Smooth muscle cell (in vitro differentiated cells): ENCODE data around the gene ZNF521. TPM values are rescaled to one million over a fixed set of nuclear protein-coding genes. Genes with fewer than 3 reads are reported as not detected.

Experiments
- DNase-seq: peaks from one replicate; lab custom pipeline; 2025; ENCODE audit not compliant: unreplicated experiment; lab: John Stamatoyannopoulos, UW
- H2AFZ ChIP-seq: fragments of 200-600 bp; sonication (generic); 2 replicates; pipeline ENCODE4 v1.6.0; 2016; ENCODE audit warnings: antibody characterized with exemption, low read depth, mild to moderate bottlenecking
- H3F3A ChIP-seq: fragments of 200-600 bp; sonication (generic); 2 replicates; pipeline ENCODE4 v1.6.0; 2017; ENCODE audit warnings: antibody characterized with exemption, low read depth
- H3K27ac ChIP-seq: fragments of 200-600 bp; sonication (generic); 2 replicates; pipeline ENCODE4 v1.5.1; 2016; ENCODE audit warnings: low read depth, mild to moderate bottlenecking
- H3K27me3 ChIP-seq: fragments of 200-600 bp; sonication (generic); 2 replicates; pipeline ENCODE4 v1.6.1; 2016; ENCODE audit warnings: low read depth, mild to moderate bottlenecking
- H3K36me3 ChIP-seq: fragments of 200-600 bp; sonication (generic); 2 replicates; pipeline ENCODE4 v1.5.1; 2016; ENCODE audit warnings: low read depth
- H3K4me1 ChIP-seq: fragments of 200-600 bp; sonication (generic); 2 replicates; pipeline ENCODE4 v1.5.1; 2016; ENCODE audit warnings: low read depth
- H3K4me2 ChIP-seq: fragments of 200-600 bp; sonication (generic); 2 replicates; pipeline ENCODE4 v1.6.0; 2016; ENCODE audit warnings: mild to moderate bottlenecking
- H3K4me3 ChIP-seq: fragments of 200-600 bp; sonication (generic); 2 replicates; pipeline ENCODE4 v1.5.1; 2016; ENCODE audit warnings: mild to moderate bottlenecking
- H3K79me2 ChIP-seq: fragments of 200-600 bp; sonication (generic); 2 replicates; pipeline ENCODE4 v1.6.0; 2016; ENCODE audit warnings: low read depth, mild to moderate bottlenecking
- H3K9ac ChIP-seq: fragments of 200-600 bp; sonication (generic); 2 replicates; pipeline ENCODE4 v1.6.0; 2016; ENCODE audit warnings: low read depth
- H3K9me3 ChIP-seq: fragments of 200-600 bp; sonication (generic); replicated peaks from 2 replicates; pipeline ENCODE4 v1.5.1; 2016; ENCODE audit warnings: low read depth
- H4K20me1 ChIP-seq: fragments of 200-600 bp; sonication (generic); 2 replicates; pipeline ENCODE4 v1.6.0; 2016; ENCODE audit warnings: low read depth
- WGBS: methylation state at CpG from one replicate; pipeline ENCODE4 v1.1.7; 2016; ENCODE audit warnings: low lambda C conversion rate; 5-methylcytosine and 5-hydroxymethylcytosine counted together
- polyA plus RNA-seq: library from polyadenylated mRNA; unstranded; fragments of >200 nt; fragmentation: Nextera tagmentation; extraction: Ambion mirVana; gene quantifications from 2 replicates; pipeline ENCODE4 v1.2.1, GENCODE V29; 2016
- total RNA-seq: library from RNA; depleted of rRNA; stranded (reverse); fragments of >200 nt; gene quantifications from 2 replicates; pipeline ENCODE4 v1.2.3, GENCODE V29; 2014
- TF ChIP-seq, protein P1 (sequence below): fragments of 200-600 bp; sonication (generic); IDR thresholded peaks from 2 replicates; pipeline ENCODE4 v1.5.1; 2017; ENCODE audit warnings: borderline replicate concordance, mild to moderate bottlenecking, antibody characterized with exemption; ENCODE audit not compliant: insufficient read depth, poor library complexity, severe bottlenecking

Gene ZNF521
- total and polyA plus RNA-seq, 2 experiments from 2014 or later = 19.9 to 36.4 TPM

DNA sequence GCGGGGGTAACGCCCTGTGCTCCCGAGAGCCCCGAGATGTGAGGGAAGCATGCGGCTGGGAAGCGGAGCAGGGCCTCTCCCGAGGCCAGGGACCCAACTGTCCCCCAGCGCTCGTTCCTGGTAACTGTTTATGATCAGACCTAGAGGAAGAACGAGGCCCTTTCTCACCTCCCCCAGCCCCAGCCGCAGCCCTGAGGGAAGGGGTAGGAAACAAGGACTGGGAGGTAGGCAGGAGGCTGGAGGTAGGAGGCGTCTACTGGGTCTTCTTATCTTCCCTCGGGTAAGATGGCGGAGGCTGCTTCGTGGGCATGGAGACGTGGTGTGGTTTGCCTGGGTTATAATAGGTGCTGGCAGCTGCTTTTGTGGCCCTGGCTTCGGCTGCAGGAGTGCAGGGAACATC lies 335.8 kb downstream of the ZNF521 start:
- no peak for DNase-seq
- H3K27me3 ChIP-seq = no peaks in the 10 kb centered on the region
- no peak overlapping the region for H3K4me3 ChIP-seq
- no peak overlapping the region for H3K9ac ChIP-seq
- H3K36me3 ChIP-seq = no peaks in the 10 kb centered on the region
- no peak overlapping the region for H2AFZ ChIP-seq
- no peaks in the 10 kb centered on the region for H3K9me3 ChIP-seq
- no peak overlapping the region for H3K27ac ChIP-seq
- H3K79me2 ChIP-seq = no peaks in the 10 kb centered on the region
- H3K4me1 ChIP-seq = no peaks in the 10 kb centered on the region
- no peaks in the 10 kb centered on the region for H3F3A ChIP-seq
- no peaks in the 10 kb centered on the region for H4K20me1 ChIP-seq
- H3K4me2 ChIP-seq = no peak overlapping the region
- TF ChIP-seq, protein P1, sequence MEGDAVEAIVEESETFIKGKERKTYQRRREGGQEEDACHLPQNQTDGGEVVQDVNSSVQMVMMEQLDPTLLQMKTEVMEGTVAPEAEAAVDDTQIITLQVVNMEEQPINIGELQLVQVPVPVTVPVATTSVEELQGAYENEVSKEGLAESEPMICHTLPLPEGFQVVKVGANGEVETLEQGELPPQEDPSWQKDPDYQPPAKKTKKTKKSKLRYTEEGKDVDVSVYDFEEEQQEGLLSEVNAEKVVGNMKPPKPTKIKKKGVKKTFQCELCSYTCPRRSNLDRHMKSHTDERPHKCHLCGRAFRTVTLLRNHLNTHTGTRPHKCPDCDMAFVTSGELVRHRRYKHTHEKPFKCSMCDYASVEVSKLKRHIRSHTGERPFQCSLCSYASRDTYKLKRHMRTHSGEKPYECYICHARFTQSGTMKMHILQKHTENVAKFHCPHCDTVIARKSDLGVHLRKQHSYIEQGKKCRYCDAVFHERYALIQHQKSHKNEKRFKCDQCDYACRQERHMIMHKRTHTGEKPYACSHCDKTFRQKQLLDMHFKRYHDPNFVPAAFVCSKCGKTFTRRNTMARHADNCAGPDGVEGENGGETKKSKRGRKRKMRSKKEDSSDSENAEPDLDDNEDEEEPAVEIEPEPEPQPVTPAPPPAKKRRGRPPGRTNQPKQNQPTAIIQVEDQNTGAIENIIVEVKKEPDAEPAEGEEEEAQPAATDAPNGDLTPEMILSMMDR = no peak
- 96% methylated on average over 15 of the region's 17 CpGs for WGBS
